Dendritic cell treated with granulocyte-macrophage colony-stimulating factor and Interleukin-4, amounts not matched to agents 40 ng/mL and 50 ng/mL, for 4 days (primary cell): ENCODE measurements around the gene MYBL2.

ENCODE experiments used
- H3K27ac Mint-ChIP-seq: one replicate; pipeline ENCODE4 v1.8.0; 2022; ENCODE audit warnings: mild to moderate bottlenecking, mixed read lengths
- H3K27me3 Mint-ChIP-seq: one replicate; pipeline ENCODE4 v1.8.0; 2022; ENCODE audit warnings: mild to moderate bottlenecking, mixed read lengths
- H3K36me3 Mint-ChIP-seq: one replicate; pipeline ENCODE4 v1.8.0; 2022; ENCODE audit warnings: low read depth, mixed read lengths
- H3K4me1 Mint-ChIP-seq: one replicate; pipeline ENCODE4 v1.8.0; 2022; ENCODE audit warnings: low read depth, mixed read lengths
- H3K4me3 Mint-ChIP-seq: one replicate; pipeline ENCODE4 v1.8.0; 2022; ENCODE audit warnings: mild to moderate bottlenecking, moderate library complexity, mixed read lengths
- H3K9me3 Mint-ChIP-seq: one replicate; pipeline ENCODE4 v1.8.0; 2022; ENCODE audit warnings: mixed read lengths
- intact Hi-C: fragments of 100-400 bp; cut with micrococcal nuclease; formaldehyde crosslinking; loops from one replicate; pipeline ENCODE4 v1.15.0; 2022

Gene MYBL2

DNA sequence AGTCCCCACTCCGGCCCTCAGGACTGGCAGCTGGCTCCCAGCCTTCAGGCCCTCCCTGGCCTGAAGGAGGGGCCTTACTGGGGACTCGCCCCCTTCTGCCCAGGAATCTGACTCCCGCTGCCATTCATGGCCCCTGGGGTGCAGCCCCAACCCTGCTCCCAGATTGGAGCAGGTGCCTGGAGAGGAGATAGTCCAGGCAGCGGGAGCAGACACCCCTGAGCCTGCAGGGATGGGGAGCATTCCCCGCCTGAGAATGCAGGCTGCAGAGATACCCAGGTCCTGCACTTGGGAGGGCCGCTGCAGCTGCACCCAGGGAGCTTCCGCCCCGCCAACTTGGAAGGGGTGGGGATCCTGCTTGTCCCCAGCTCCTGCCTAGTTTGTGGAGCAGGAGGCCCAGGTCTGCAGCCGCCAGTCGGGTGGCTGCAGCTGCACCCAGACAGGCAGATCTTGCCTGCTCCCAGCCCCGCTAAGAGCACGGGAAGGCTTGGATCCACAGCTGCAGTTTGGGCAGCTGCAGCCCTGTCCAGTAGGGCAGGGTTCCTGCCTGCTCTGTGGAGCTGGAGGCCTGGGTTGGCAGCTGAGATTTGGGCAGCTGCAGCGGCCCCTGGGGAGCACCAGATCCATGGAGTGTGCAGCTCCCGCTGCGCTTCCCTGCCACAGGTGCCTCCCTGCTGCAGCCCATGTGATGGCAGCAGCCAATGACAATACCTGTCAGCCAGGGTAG, 54.7 kb downstream of the MYBL2 start:
- no peak overlapping the region for H3K4me3 Mint-ChIP-seq
- no peaks in the 10 kb centered on the region for H3K4me1 Mint-ChIP-seq
- intact Hi-C loops: no loop called here
- no peaks in the 10 kb centered on the region for H3K36me3 Mint-ChIP-seq
- H3K27me3 Mint-ChIP-seq: no peaks in the 10 kb centered on the region
- no peaks in the 10 kb centered on the region for H3K9me3 Mint-ChIP-seq
- no peak overlapping the region for H3K27ac Mint-ChIP-seq

- Mint-ChIP-seq H3K4me3 (no peak overlapping the region), H3K27ac (no peak overlapping the region), H3K9me3 (no peaks in the 10 kb centered on the region), H3K4me1 (no peaks in the 10 kb centered on the region), H3K27me3 (no peaks in the 10 kb centered on the region), H3K36me3 (no peaks in the 10 kb centered on the region)
- intact Hi-C loops: no loop called here
Observed at GRCh38 chr20:43722153-43722505, 55.2 kb downstream of the MYBL2 start.

DNA sequence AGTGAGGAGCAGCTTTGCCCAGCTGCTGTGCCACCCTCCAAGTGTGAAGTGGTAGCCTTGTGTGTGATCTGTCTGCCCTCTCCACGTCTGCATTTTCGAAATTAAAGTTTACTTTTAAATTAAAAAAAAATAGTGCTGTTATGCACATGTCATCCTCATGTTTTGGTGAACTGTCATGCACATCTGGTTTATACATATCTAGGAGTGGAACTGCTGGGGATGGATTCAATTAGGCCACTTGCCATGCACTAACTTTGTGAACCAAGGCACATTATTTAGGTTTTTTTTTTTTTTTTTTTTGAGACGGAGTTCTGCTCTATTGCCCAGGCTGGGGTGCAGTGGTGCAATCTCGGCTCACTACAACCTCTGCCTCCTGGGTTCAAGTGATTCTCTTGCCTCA, 56.3 kb downstream of the MYBL2 start:
- Mint-ChIP-seq H3K4me3 (no peak overlapping the region), H3K27me3 (no peaks in the 10 kb centered on the region), H3K9me3 (no peaks in the 10 kb centered on the region), H3K36me3 (no peaks in the 10 kb centered on the region), H3K27ac (no peak overlapping the region), H3K4me1 (no peaks in the 10 kb centered on the region)
- intact Hi-C loops: no loop called here

DNA sequence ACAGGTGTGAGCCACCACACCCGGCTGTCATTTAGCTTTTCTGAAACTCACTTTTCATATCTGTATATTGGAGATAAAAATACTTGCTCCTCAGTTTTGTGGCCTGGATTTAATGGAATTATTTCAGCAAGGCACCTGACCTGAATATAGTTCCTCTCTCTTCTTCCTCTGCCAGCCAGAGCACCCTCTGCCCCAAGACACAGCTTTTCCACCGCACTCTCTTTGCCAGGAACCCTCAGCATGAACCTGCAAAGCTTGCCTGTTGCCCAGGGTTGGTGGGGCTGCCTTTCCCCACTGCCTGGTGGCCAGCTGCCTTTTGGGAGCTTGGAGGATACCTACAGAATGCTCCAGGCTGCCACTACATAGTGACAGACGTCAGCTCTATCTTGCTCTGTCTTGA, 56.8 kb downstream of the MYBL2 start:
- H3K27ac Mint-ChIP-seq: no peak overlapping the region
- no peak overlapping the region for H3K4me3 Mint-ChIP-seq
- intact Hi-C loops: no loop called here
- no peaks in the 10 kb centered on the region for H3K9me3 Mint-ChIP-seq
- H3K36me3 Mint-ChIP-seq: no peaks in the 10 kb centered on the region
- no peaks in the 10 kb centered on the region for H3K27me3 Mint-ChIP-seq
- H3K4me1 Mint-ChIP-seq: no peaks in the 10 kb centered on the region

DNA sequence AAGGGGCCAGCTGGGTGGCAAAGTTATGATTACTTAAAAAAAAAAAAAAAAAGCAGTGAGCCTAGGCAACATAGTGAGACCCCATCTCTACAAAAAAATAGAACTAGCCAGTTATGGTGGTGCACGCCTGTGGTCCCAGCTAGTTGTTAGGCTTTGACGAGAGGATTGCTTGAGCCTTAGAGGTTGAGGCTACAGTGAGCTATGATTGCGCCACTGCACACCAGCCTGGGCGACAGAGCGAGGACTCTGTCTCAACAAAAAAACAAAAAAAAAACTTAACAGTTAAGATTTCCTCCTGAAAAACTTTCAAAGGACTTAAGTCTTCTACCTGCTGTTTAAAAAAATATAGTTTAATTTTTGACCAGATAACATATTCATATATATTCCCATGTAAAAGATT, 57.5 kb downstream of the MYBL2 start:
- H3K27me3 Mint-ChIP-seq: no peaks in the 10 kb centered on the region
- H3K9me3 Mint-ChIP-seq: no peaks in the 10 kb centered on the region
- H3K36me3 Mint-ChIP-seq: no peaks in the 10 kb centered on the region
- intact Hi-C loops: no loop called here
- H3K27ac Mint-ChIP-seq: no peak overlapping the region
- no peaks in the 10 kb centered on the region for H3K4me1 Mint-ChIP-seq
- no peak overlapping the region for H3K4me3 Mint-ChIP-seq

- Mint-ChIP-seq H3K4me1 (no peaks in the 10 kb centered on the region), H3K4me3 (no peak overlapping the region), H3K27ac (no peak overlapping the region), H3K36me3 (no peaks in the 10 kb centered on the region), H3K27me3 (peaks cover 5% of the 10 kb centered on the region), H3K9me3 (no peaks in the 10 kb centered on the region)
- intact Hi-C loops: no loop called here
Observed at GRCh38 chr20:43725666-43726065, 58.8 kb downstream of the MYBL2 start.

GRCh38 chr20:43726333-43726732, 59.4 kb downstream of the MYBL2 start:
- no peaks in the 10 kb centered on the region for H3K4me1 Mint-ChIP-seq

DNA sequence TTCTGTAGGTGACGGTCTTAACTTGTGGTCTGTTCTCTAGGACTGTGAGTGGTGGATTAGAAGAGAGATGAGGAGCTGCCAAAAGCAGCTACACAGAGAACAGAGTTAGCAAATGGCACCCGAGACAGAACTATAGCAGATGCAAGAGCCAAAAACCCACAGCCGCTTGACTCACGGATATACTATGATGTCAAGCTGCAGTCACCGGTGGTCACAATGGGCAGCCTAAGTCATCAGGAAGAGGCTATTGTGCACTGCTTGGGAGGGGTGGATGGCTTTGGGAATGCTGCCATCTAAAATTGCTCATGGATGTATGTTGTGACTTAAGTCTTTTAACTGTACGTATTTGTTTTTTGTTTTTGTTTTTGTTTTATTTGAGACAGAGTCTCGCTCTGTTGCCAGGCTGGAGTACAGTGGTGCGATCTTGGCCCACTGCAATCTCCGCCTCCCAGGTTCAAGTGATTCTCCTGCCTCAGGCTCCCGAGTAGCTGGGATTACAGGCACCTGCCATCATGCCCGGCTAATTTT, 60.0 kb downstream of the MYBL2 start, which contains the start of gene GTSF1L:
Gene GTSF1L, minus strand, starts transcription at position 192 of the 528 bp plus-strand sequence. CDS start 308 bp downstream, outside the sequence.
- Mint-ChIP-seq H3K27ac (no peak within 1 kb of the TSS), H3K4me3 (no peak within 1 kb of the TSS), H3K27me3 (peaks cover 5% of the 10 kb centered on the region), H3K36me3 (no peaks in the 10 kb centered on the region), H3K9me3 (no peaks in the 10 kb centered on the region), H3K4me1 (no peaks in the 10 kb centered on the region)
- intact Hi-C loops: no loop called here

More at GRCh38 chr20:43726333-43726732, 59.4 kb downstream of the MYBL2 start:
- intact Hi-C loops: no loop called here
- Mint-ChIP-seq H3K27ac (no peak overlapping the region), H3K9me3 (no peaks in the 10 kb centered on the region), H3K27me3 (peaks cover 5% of the 10 kb centered on the region), H3K4me3 (no peak overlapping the region), H3K36me3 (no peaks in the 10 kb centered on the region)

DNA sequence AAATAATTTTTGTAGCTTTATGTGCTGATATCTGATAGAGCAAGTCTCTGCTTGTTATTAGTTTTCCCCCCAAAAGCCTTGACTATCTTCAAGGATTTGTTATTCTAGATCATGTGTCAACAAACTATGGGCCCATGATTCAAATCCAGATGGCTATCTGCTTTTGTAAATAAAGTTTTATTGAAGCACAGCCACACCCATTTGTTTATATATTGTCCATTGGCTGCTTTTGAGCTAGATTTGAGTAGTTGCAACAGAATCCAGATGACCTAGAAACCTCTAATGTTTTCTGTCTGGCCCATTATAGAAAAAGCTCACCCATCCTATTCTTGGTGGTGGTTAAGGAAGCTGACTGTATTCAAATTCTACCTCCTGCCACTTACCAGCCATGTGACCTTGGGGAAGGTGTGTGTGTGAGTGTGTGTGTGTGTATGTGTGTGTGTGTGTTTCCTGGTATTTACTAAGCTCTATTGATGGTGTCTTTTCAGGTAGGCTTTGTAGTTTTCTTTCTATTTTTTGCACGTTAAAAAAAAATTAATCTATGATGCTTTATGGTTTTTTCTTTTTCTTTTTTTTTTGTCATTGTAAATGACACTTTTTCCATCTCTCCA, 61.2 kb downstream of the MYBL2 start:
- peaks cover under 1% of the 10 kb centered on the region for H3K4me1 Mint-ChIP-seq
- peaks cover 9% of the 10 kb centered on the region for H3K27me3 Mint-ChIP-seq
- intact Hi-C loops: no loop called here
- H3K27ac Mint-ChIP-seq: no peak overlapping the region
- no peak overlapping the region for H3K4me3 Mint-ChIP-seq
- no peaks in the 10 kb centered on the region for H3K36me3 Mint-ChIP-seq
- H3K9me3 Mint-ChIP-seq: no peaks in the 10 kb centered on the region

- Mint-ChIP-seq H3K4me1 (peaks cover 5% of the 10 kb centered on the region), H3K36me3 (no peaks in the 10 kb centered on the region), H3K4me3 (no peak overlapping the region), H3K27ac (no peak overlapping the region), H3K27me3 (peaks cover 14% of the 10 kb centered on the region), H3K9me3 (no peaks in the 10 kb centered on the region)
- intact Hi-C loops: no loop called here
Observed at GRCh38 chr20:43728686-43729255, 61.9 kb downstream of the MYBL2 start.

- no peak overlapping the region for H3K27ac Mint-ChIP-seq
- no peak overlapping the region for H3K4me3 Mint-ChIP-seq
- no peaks in the 10 kb centered on the region for H3K9me3 Mint-ChIP-seq
- H3K36me3 Mint-ChIP-seq: no peaks in the 10 kb centered on the region
- peaks cover 5% of the 10 kb centered on the region for H3K4me1 Mint-ChIP-seq
- peaks cover 18% of the 10 kb centered on the region for H3K27me3 Mint-ChIP-seq
- intact Hi-C loops: no loop called here
Observed at GRCh38 chr20:43731469-43731868, 64.6 kb downstream of the MYBL2 start.

- no peak overlapping the region for H3K27ac Mint-ChIP-seq
- no peaks in the 10 kb centered on the region for H3K36me3 Mint-ChIP-seq
- no peak overlapping the region for H3K4me3 Mint-ChIP-seq
- intact Hi-C loops: no loop called here
- peaks cover 10% of the 10 kb centered on the region for H3K4me1 Mint-ChIP-seq
- H3K27me3 Mint-ChIP-seq: peaks cover 18% of the 10 kb centered on the region
- H3K9me3 Mint-ChIP-seq: no peaks in the 10 kb centered on the region
Observed at GRCh38 chr20:43731927-43732326, 65.0 kb downstream of the MYBL2 start.

GRCh38 chr20:43736588-43737158, 69.8 kb downstream of the MYBL2 start:
- H3K27ac Mint-ChIP-seq: no peak overlapping the region
- H3K27me3 Mint-ChIP-seq: peaks cover 18% of the 10 kb centered on the region
- no peak overlapping the region for H3K4me3 Mint-ChIP-seq
- intact Hi-C loops: no loop called here
- H3K36me3 Mint-ChIP-seq: no peaks in the 10 kb centered on the region
- peaks cover 14% of the 10 kb centered on the region for H3K4me1 Mint-ChIP-seq
- H3K9me3 Mint-ChIP-seq: no peaks in the 10 kb centered on the region

DNA sequence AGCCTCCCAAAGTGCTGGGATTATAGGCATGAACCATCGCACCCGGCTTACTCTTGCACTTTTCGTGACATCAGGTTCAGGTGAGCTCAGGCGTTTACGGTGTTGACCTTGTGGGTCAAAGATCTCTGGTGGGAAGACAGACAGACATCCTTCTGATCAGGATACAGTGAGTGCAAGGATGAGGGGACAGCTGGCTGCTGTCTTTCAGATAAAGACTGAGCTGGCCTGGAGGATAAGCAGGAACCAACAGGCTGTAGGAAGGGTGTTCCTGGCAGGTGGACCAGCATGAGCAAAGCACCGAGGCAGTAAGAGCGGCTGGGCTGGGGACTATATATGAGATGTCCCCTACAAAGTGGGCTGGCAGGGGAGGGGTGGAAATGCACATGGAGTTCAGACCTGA, 71.0 kb downstream of the MYBL2 start:
- Mint-ChIP-seq H3K4me1 (peaks cover 26% of the 10 kb centered on the region), H3K4me3 (no peak overlapping the region), H3K36me3 (no peaks in the 10 kb centered on the region), H3K27me3 (peaks cover 14% of the 10 kb centered on the region), H3K27ac (no peak overlapping the region), H3K9me3 (no peaks in the 10 kb centered on the region)
- intact Hi-C loops: no loop called here
